Measurements from ENCODE around the gene MACC1.
"Not testable (repeated sequence)": the region's sequence is repeated elsewhere in the genome, so short reads cannot be mapped to it uniquely, and the experiment has no call there.

Gene MACC1

GRCh38 chr7:20206104-20206896, 10.9 kb downstream of the MACC1 start:
- DNase-seq = no peak

GRCh38 chr7:20203316-20203715, 13.9 kb downstream of the MACC1 start:
- no peak for DNase-seq

- no peak for DNase-seq
Observed at GRCh38 chr7:20201380-20201779, 15.8 kb downstream of the MACC1 start.

GRCh38 chr7:20200971-20201370, 16.2 kb downstream of the MACC1 start:
- DNase-seq = no peak

GRCh38 chr7:20200361-20200760, 16.8 kb downstream of the MACC1 start:
- no peak for DNase-seq

GRCh38 chr7:20199015-20199737, 18.0 kb downstream of the MACC1 start:
- no peak for DNase-seq

- no peak for DNase-seq
Observed at GRCh38 chr7:20198260-20198659, 18.9 kb downstream of the MACC1 start.

- no peak for DNase-seq
Observed at GRCh38 chr7:20197837-20198236, 19.3 kb downstream of the MACC1 start.

GRCh38 chr7:20197125-20197748, 19.9 kb downstream of the MACC1 start:
- no peak for DNase-seq

- DNase-seq = no peak
Observed at GRCh38 chr7:20194343-20194995, 22.7 kb downstream of the MACC1 start.

GRCh38 chr7:20193873-20194272, 23.3 kb downstream of the MACC1 start:
- DNase-seq = no peak

- no peak for DNase-seq
Observed at GRCh38 chr7:20193242-20193777, 23.9 kb downstream of the MACC1 start.

- no peak for DNase-seq
Observed at GRCh38 chr7:20191391-20191869, 25.8 kb downstream of the MACC1 start.

GRCh38 chr7:20190560-20191390, 26.4 kb downstream of the MACC1 start:
- DNase-seq = no peak

- DNase-seq = no peak
Observed at GRCh38 chr7:20189852-20190251, 27.3 kb downstream of the MACC1 start.

GRCh38 chr7:20188567-20188966, 28.6 kb downstream of the MACC1 start:
- no peak for DNase-seq

- DNase-seq = not testable (repeated sequence)
Observed at GRCh38 chr7:20187850-20188249, 29.3 kb downstream of the MACC1 start.

- DNase-seq = no peak
Observed at GRCh38 chr7:20185988-20186387, 31.2 kb downstream of the MACC1 start.

GRCh38 chr7:20183086-20183485, 34.1 kb downstream of the MACC1 start:
- no peak for DNase-seq

- no peak for DNase-seq
Observed at GRCh38 chr7:20176578-20177242, 40.5 kb downstream of the MACC1 start.

- DNase-seq = no peak
Observed at GRCh38 chr7:20173828-20174227, 43.4 kb downstream of the MACC1 start.
